Stimulated activated naive CD4-positive, alpha-beta T cell treated with Interleukin-2 at 50 U/mL for 16 hours (primary cell): ENCODE results near the gene DHRS9.
"Not testable (repeated sequence)": the region's sequence is repeated elsewhere in the genome, so short reads cannot be mapped to it uniquely, and the experiment has no call there.

Experiments
- DNase-seq: peaks from one replicate; lab custom pipeline; 2025; lab: John Stamatoyannopoulos, UW

DHRS9 gene

DNA sequence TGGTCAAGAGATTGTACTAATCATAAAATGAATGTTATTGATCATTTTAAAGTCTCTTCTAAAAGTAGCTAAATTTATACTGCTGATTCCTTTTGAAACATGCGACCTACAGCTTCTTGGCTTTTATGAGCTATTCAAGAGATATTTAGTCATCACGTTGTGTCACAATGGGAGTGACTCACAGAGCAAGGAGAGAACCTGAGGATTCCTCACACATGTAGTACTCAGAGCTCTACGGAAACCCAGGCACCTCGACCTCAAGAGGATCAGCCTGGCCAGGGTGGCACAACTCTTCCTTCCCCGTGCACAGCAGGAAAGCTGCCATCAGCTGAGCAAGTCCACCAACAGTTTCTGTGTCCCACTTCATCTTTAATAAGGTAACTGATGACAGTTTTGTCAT is at the start of gene DHRS9:
Gene DHRS9, plus strand, starts transcription at position 223 of the 400 bp plus-strand sequence. CDS start 12,019 bp downstream, outside the sequence.
- DNase-seq, result no peak

DNA sequence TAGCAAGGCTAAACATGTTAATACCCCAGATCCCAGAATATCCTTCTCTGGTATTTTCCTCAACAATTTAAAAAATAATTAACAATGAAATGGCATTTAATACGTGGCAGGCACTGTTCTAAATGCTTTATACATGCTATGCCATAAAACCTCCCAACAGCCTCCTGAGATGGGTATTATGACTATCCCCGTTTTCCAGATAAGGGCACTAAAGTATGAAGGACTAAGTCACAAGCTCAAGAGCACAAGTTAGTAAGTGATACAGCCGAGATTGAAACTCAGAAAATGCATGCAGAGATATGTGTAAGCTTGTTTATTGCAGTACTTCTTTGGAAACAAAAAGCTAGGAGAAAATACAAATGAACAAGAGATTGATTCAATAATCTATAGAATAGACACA is 46.2 kb upstream of the DHRS9 start:
- no peak for DNase-seq

DNA sequence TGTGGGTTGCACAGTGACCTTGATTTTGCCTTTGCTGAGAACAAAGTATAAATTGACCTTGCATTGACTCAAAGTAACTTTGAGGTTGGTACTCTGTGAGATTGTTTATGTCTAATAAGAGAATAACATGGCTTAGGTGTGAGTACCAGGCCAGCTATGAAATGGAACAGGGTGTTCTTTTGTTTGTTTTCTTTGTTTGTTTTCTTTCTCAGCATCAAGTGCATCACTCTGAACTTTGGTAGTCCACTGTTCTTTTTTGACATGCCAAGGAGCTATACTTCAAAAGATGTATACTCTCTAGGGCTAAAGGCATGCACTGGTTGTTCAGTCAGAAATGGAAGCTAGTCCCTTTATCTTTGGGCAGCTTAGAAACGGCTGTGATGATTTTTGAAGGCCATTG is 43.3 kb upstream of the DHRS9 start:
- no peak for DNase-seq

DNA sequence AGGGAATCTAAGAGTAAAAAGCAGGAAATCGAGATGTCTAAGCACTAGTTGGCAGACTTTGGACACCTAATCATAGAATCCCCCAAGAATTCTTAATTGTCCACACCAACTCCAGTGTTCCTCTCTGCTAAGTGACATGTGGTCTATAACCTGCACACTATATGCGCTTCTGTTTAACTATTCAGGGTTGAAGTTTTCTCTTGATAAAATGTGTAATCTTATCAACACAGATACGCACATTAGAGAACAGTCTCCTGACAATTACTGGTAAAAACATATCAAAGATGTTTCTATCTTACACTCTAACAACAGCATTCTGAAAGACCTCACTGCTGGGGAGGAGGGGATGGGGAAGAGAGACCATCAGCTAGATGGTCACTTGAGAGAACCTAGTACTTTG is 42.1 kb upstream of the DHRS9 start:
- DNase-seq, result no peak

DNA sequence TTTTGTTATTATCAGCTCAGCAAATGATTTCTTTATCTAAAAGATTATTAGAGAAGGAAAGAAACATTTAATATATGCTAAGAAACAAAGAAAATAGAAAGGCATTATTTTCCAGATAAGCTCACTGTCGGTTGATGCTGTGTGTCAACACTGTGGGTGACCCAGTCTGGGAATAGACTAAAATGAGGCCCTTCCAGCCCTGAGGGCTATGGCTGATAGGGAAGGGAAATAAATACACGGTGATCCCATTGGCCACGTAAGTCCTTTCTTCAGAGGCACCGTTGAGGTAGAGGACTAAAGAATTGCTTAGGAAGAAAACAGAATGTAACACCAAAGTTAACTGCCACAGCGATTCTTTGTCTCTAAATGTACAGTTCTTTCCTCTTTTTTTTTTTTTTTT is 40.0 kb upstream of the DHRS9 start:
- no peak for DNase-seq

DNA sequence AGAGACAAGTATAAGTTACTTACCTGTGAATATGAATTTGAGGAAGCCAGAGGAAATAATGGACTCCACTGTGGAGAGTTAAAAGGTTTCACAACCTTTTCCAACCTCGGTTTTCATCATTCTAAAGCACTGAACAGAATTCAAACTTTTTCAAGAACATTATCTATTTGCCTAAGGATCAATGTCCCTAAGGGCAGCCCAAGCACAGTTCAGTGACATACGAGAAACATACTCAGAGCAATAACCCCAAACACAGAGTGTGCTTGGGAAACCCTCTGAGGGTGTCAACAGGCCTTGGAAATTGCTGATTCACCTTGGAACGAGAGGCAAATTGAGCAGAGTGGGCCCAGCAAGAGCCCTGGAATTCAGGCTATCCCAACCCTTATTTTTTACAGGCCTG is 38.2 kb upstream of the DHRS9 start, which contains the start of gene ABCB11:
Gene ABCB11, minus strand, starts transcription at position 123 of the 400 bp plus-strand sequence. CDS start 13,199 bp downstream, outside the sequence.
- DNase-seq, result no peak

DNA sequence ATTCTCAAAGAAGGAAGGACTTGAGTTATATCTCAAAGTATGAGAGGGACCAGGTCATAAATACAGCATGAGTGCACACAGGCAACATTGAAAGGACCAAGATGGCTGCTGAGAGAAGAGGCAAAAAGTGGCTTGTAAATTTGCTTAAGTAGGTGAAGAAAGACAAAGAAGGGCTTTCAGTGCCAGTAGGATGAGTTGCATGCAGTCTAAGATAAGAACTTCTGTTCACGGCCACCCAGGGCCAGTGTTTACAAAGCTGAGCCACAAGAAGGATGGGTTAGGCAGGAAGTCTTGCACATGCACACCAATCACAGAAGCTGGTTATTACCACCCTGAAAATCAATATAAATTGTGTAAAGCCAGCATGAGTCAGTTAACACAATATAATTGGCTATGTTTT is 35.1 kb upstream of the DHRS9 start:
- no peak for DNase-seq

DNA sequence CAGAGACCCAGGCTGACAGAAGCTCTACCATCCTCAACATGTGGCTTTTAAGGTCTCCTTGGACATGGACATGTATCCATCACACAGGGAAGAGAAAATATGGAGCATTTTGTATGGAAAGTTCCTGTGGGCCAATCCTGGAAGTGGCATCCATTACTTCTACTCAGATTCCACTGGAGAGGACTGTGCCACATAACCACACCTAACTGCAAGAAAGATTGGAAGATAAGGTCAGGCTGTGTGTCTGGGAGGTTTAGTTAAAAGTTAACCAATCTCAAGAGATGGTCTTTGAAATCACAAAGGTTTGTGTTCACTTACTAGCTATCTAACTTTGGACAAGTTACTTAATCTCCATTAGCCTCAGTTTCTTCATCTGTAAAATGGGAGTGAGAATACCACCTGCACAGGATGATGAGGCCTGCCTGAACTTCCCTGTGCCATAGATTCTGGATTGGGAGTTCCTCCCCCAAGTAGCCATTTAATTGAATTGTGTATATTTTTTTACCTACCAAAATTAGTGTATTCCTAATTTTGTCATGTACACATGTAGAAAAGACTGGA is 34.3 kb upstream of the DHRS9 start:
- DNase-seq, result no peak

DNA sequence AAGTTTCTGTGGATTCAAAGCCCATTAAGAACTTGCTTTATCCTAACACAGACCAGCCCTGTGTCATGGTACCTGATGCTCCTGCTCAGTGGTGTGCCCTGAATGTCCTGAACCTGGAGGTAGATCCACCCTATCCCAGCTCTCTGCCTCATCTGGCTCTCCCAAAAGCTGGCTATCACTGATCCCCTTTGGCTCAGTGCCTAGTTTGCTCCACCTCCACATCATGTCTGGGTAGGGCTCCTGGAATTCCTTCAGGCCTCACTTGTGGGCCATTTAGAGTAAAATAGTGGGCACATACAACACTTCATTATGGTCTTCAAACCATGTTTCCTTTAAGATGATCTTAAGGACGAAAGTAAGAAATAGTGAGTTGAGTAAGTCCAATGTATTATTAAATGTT is 33.5 kb upstream of the DHRS9 start:
- no peak for DNase-seq

DNA sequence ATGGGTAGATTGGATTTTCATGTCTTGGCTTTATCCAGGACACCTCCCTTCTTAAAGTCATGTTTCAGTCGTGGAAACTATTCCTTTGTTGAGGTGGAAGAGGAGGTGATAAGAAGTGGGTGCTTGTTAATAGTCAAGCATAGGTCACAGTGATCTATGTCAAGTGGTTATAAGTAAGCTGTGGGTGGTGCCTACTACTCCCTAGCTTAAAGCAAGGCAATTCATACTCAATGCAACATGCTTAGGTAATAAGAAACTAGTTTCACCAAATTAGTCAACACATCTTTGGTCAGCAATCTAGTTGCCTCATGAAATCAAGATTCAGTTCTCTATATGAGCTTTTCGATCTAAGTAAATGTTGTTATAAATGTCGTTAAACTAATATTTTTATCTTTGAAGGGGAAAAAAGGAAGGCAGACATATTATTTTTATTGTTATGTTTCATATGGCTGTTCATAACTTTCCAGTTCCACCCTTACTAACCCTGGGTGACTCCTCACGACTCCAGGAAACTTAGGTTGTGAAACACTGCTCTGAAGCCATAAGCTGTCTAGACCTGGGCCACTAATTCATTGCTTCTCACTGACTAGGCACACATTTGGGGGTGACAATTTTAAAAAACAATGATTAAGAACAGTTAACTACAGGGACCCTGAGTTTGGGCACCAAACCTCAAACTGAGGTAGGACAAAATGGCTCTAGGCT is 32.5 kb upstream of the DHRS9 start:
- no peak for DNase-seq

DNA sequence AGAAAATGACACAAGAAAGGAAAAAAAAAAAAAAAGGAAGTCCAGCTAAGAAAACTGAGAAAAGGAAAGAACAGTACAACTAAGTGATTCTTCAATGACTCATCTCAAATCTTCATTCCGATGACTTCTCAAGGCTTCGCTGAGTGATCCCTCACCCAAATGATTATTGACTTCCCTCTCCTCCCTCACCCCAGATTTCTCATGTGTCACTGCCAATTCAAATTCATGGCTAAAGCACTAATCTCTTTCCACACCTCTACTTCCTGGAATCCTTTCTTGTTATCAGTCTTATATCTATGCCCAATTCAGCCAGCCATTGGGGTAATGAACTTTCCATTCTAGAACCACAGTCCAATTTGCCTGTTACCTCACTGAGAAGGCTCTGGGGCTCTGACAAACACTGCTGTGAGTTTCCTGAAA is 31.0 kb upstream of the DHRS9 start:
- no peak for DNase-seq

DNA sequence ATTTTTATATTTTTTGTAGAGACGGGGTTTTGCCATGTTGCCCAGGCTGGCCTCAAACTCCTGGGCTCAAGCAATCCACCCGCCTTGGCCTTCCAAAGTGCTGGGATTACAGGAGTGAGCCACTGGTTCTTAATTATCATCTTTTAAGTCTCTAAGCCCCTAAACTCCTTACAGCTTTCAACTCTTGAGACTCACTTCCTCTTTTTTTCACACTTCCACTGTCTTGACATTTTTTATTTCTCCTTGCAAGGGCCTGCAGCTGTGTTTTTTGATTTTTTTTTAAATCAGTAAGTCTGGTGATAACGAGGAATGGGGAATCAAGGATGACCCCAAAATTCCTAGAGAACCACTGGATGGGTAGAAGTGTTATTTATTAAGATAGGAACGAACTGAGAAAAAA is 29.7 kb upstream of the DHRS9 start:
- DNase-seq, result no peak

DNA sequence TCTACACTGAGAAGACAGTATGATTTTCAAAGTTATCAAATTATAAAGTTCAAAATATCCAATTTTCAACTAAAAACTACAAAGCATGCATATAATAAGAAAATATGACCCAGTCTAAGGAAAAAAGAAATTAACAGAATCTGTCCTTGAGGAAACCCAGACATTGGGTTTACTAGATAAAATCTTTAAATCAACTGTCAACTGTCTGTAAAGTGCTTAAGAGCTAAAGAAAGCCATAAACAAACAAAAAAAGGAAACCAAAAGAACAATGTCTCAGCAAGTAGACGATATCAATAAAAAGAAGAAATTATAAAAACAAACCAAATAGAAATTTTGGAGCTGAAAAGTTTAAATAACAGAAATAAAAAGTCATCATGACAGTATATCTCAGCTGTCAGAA is 27.8 kb upstream of the DHRS9 start:
- DNase-seq, result no peak

DNA sequence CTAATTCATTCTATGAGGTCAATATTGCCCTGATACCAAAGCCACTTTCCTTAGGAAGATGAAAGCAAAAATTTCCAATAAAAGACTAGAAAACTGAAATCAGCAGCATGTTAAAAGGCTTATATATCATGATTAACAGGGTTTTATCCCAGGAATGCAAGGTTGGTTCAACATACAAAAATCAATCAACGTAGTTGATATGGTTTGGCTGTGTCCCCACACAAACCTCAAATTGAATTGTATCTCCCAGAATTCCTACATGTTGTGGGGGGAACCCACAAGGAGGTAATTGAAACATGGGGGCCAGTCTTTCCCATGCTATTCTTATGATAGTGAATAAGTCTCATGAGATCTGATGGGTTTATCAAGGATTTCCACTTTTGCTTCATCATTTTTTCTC is 26.5 kb upstream of the DHRS9 start:
- no peak for DNase-seq

DNA sequence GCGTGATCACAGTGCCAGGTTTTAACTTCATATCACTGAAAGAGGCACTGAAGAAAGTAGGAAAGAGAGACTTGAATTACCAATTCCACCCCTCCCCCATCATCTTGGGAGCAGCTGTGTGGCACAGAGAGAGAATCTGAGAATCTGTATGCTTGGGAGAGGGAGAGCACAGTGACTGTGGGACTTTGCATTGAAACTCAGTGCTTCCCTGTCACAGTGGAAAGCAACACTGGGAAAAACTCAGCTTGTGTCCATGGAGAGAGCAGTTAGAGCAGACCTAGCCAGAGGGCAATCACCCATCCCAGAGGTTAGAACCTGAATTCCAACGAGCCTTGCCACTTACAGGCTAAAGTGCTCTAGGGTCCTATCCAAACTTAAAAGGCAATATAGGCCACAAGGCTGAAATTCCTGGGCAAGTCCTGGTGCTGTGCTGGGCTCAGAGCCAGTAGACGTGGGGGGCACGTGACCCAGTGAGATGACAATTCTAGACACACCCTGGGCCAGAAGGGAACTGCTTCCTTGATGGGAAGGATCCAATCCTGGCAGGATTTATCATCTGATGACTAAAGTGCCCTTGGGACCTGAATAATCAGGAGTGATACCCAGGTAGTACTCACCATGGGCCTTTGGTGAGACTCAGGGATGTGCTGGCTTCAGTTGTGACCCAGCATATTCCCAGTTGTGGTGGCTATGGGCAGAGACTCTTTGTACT is 22.8 kb upstream of the DHRS9 start:
- DNase-seq, result no peak

DNA sequence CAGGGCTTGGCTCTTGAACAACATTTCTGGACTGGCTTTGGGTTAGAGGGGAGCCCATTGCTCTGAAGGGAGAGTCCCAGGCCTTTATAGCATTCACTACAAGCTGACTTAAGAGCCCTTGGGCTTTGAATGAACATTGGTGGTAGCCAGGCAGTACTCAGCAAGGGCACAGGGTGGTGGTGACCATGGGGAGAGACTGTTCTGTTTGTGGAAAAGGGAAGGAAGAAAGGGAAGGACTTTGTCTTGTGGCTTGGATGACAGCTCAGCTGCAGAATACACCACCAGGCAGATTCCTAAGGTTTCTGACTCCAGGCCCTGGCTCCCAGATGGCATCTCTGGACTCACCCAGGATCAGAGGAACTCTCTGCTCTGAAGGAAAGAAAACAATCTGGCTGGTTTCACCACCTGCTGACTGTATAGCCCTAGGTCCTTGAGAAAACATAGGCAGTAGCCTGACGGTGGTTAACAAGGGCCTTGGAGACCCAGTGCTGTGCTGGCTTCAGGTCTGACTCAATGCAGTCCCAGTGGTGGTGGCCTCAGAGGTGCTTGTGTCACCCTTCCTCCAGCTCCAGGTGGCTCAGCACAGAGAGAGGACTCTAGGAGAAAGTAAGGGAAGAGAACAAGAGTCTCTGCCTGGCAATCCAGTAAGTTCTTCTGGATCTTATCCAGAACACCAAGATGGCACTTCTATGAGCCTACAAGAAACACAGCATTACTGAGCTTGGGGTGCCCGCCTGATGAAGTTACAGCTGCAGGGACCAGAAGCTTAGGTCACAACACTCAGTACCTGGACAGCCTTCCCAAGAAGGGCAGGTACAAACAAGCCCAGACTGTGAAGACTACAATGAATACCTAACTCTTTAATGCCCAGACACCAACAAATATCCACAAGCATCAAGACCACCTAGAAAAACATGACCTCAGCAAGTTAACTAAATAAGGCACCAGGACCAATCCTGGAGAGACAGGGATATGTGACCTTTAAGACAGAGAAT is 21.8 kb upstream of the DHRS9 start:
- DNase-seq, result no peak

DNA sequence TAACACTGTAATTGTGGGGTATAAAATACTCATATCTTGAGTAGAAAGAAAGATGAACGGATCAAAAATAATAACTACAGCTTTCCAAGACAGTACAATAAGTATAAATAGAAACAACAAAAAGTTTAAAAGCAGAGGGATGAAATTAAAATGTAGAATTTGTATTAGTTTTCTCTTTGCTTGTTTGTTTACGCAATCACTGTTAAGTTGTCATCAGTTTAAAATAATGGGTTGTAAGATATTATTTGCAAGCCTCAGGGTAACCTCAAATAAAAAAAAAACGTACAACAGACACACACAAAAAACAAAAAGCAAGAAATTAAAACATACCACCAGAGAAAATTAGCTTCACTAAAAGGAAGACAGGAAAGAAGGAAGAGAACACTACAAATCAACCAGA is 20.2 kb upstream of the DHRS9 start:
- no peak for DNase-seq

DNA sequence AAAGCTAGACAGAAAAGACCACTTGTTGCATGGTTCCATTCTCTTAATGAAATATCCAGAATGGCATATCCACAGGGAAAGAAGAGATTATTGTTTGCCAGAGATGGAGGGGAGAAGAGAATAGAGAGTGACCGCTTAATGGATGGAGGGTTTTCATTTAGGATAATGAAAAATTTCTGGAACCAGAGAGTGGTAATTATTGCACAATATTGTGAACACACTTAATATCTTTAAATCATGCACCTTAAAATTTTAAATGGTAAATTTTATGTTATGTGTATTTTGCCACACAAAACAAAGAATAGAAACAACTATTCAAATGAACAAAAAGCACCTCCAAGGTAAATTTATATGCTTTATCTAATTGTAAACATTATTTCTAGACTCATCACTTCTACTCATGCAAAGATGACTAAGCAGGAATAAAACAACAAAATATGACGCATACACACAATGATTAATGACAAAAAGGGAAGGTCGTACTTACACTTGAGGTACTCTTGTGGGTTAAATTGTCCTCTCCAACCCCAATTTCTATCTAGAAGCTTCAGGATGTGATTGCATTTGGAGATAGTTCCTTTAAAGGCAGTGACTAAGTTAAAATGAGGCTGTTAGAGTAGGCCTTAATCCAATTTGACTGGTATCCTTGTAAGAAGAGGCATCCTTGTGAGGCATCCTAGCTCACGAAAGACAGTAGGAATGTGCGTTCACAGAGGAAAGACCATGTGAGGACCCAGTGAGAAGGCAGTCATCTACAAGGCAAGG is 18.7 kb upstream of the DHRS9 start:
- no peak for DNase-seq

DNA sequence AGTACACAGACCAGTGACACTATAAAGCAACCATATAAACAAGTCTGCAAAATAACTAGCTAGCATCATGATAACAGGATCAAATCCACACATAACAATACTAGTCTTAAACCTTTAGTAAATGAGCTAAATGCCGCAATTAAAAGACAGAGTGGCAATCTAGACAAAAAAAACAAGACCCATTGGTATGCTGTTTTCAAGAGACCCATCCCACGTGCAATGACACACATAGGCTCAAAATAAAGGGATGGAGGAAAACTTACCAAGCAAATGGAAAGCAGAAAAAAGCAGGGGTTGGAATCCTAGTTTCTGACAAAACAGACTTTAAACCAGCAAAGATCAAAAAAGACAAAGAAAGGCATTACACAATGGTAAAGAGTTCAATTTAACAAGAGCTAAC is 14.8 kb upstream of the DHRS9 start:
- not testable (repeated sequence) for DNase-seq

DNA sequence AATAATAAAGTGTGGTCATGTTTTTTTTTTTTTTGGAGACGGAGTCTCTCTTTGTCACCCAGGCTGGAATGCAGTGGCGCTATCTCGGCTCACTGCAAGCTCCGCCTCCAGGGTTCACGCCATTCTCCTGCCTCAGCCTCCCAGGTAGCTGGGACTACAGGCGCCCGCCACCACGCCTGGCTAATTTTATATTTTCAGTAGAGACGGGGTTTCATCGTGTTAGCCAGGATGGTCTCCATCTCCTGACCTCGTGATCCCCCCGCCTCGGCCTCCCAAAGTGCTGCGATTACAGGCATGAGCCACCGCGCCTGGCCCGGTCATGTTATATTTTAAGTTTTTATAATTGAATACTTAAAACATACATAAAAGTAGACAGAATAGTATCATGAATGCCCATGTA is 5.2 kb upstream of the DHRS9 start:
- DNase-seq, result not testable (repeated sequence)

DNA sequence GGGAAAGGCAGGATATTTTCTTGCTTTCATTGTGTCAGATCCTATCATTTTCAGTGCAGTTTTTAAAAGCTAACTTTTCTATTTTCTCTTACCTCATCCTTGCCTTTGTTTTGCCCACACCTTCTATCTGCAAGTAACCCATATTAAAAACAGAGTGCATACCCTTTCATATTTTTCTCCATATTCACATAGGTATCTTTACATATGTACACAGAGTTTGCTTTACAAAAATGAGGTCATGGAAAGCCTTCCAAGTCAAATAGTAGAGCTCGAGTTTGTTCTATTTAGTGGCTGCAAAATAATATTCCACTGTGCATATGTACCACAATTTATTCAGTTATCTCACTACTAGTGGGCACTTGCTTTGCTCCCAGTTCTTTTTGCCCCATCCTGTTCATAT is 3.9 kb upstream of the DHRS9 start:
- no peak for DNase-seq
